ENCODE results near the gene RPS14.

- no peak for TF ChIP-seq POLR2AphosphoS5 (IDR thresholded peaks at IDR 0.05; ENCODE audit: low read depth, low read length)
- no peak for TF ChIP-seq POLR2A (IDR thresholded peaks at IDR 0.05; ENCODE audit: low read depth, low read length)
- TF ChIP-seq POU2F2 (IDR thresholded peaks at IDR 0.05; ENCODE audit: low read depth, low read length) = no peak
- no peak for TF ChIP-seq TAF1 (IDR thresholded peaks at IDR 0.05; ENCODE audit: low read depth, low read length)
- TF ChIP-seq PAX5 (IDR thresholded peaks at IDR 0.05; ENCODE audit: insufficient read depth, low read length, severe bottlenecking) = no peak
These were observed 32.5 kb upstream of the RPS14 start for GRCh38 chr5:150481972-150482406.

Measured in GM12891 (cell line).